ENCODE data around the gene ROBO2.

The ROBO2 gene

DNA sequence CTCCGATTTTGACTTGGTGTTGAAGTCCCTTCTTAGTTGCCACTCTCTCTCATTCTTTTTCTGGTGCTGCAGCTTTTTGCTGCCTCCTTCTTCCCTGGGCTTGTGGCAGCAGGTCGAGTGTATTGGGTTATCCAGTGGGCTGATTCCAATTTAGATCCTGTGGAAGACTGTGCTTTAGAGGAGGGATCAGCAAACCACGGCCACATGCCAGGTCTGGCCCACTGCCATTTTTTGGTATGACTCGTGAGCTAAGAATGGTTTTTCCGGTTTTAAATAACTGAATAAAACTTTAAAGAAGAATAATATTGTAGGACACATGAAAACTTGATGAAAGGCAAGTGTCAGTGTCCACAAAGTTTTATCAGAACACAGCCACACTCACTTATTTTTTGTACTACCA lies 330.5 kb downstream of the ROBO2 start:
- DNase-seq (ENCODE audit: extremely low spot score): no peak
- POLR2A ChIA-PET: no interaction called here

GRCh38 chr3:77372018-77372417 lies 332.1 kb downstream of the ROBO2 start:
- DNase-seq (ENCODE audit: extremely low spot score): no peak
- ChIA-PET CTCF (no interaction called here), POLR2A (no interaction called here)
- no peak for TF ChIP-seq CTCF (IDR thresholded peaks at IDR 0.05; ENCODE audit: control extremely low read depth, extremely low read depth, low read depth, missing control alignments)

More for the DNA sequence above, 330.5 kb downstream of the ROBO2 start:
- CTCF ChIA-PET: no interaction called here
- TF ChIP-seq CTCF (IDR thresholded peaks at IDR 0.05; ENCODE audit: control extremely low read depth, extremely low read depth, low read depth, missing control alignments): no peak

- ChIA-PET CTCF (no interaction called here), POLR2A (interaction anchor here (0.6 kb wide), 1 partner anchor 278 kb away, joined by 7 read pairs; no protein-coding TSS in a partner anchor)
- no peak for TF ChIP-seq CTCF (IDR thresholded peaks at IDR 0.05; ENCODE audit: control extremely low read depth, extremely low read depth, low read depth, missing control alignments)
- no peak for DNase-seq (ENCODE audit: extremely low spot score)
Measured at GRCh38 chr3:77372634-77373346, 332.9 kb downstream of the ROBO2 start.

DNA sequence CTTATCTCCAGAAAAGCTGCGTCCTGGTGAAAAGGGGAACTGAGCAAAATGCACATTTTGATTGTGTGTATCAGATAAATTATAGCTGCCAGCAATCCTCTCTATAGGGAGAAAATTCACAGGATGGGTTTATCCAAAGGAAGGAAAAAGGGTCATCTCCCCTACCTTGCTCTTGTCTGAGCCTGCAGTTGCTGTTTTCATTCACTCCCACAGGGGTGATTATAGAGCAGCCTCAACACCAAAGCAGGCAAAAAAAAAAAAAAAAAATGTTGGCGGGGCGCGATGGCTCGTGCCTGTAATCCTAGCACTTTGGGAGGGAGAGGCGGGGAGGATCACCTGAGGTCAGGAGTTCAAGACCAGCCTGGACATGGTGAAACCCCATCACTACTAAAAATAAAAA lies 333.7 kb downstream of the ROBO2 start:
- no peak for TF ChIP-seq CTCF (IDR thresholded peaks at IDR 0.05; ENCODE audit: control extremely low read depth, extremely low read depth, low read depth, missing control alignments)

DNA sequence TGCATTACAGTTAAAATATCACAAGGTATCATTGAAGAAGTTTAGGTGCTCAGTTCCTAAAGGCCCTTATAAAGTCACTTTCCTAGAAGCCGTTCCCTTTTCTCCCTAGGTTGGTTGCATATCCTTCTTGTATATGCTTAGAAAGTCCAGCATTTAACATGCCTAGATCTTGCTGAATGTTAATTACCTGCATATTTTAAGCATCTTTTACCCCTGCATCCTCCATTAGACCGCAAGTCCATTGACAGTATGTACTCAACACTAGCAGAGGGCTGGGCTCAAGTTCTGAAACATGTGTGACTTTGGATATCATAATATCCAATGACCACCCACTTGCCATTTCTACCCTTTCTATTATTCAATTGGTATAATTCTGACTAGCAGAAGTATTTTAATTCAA lies 336.6 kb downstream of the ROBO2 start:
- CTCF ChIA-PET: no interaction called here
- no peak for DNase-seq (ENCODE audit: extremely low spot score)
- no peak for TF ChIP-seq CTCF (IDR thresholded peaks at IDR 0.05; ENCODE audit: control extremely low read depth, extremely low read depth, low read depth, missing control alignments)
- POLR2A ChIA-PET: no interaction called here

More for the DNA sequence above, 333.7 kb downstream of the ROBO2 start:
- DNase-seq (ENCODE audit: extremely low spot score): no peak
- CTCF ChIA-PET: no interaction called here
- POLR2A ChIA-PET: no interaction called here

- no peak for TF ChIP-seq CTCF (IDR thresholded peaks at IDR 0.05; ENCODE audit: control extremely low read depth, extremely low read depth, low read depth, missing control alignments)
- CTCF ChIA-PET: no interaction called here
- POLR2A ChIA-PET: no interaction called here
Measured at GRCh38 chr3:77377717-77378116, 337.8 kb downstream of the ROBO2 start.

More at GRCh38 chr3:77377717-77378116, 337.8 kb downstream of the ROBO2 start:
- DNase-seq (ENCODE audit: extremely low spot score): no peak

Data from GM10248 (cell line).